ENCODE results near the gene AZIN2.

DNA sequence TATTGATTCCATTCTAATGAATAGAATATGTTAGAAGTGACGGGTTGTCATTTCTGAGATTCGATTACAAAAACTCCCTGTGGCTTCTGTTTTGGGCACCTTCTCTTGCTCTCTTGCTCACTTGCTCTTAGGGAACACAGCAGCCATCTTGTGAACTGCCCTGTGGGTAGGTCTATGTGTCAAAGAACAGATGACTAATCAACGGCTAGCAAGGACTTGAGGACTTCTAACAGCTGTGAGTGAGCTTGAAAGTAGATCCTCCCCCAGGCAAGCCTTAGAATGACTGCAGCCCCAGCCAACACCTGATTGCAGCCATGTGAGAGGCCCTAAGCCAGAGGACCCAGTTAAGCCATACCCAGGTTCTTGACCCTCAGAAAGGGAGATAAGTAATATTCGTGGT lies 49.3 kb downstream of the AZIN2 start:
- no peak for TF ChIP-seq EZH2phosphoT487 (IDR thresholded peaks at IDR 0.05; ENCODE audit: insufficient read depth, low read depth)
- no peak for TF ChIP-seq EZH2 (IDR thresholded peaks at IDR 0.05; ENCODE audit: insufficient read depth, poor library complexity, severe bottlenecking)
